GM12878 (cell line): Measurements from ENCODE around the gene APBA1. TPM values are rescaled to one million over a fixed set of nuclear protein-coding genes. Genes with fewer than 3 reads are reported as not detected.

Experiments used
- ATAC-seq: fragments of 200-7000 bp; cut with Tn5 transposase; 3 replicates; pipeline ENCODE4 v1.9.1; 2020; ENCODE audit warnings: mild to moderate bottlenecking, moderate library complexity
- BruUV-seq: library from RNA; stranded (reverse); fragments of 400-500 nt; replicated peaks from 2 replicates; lab custom pipeline; 2021; lab: Mats Ljungman, UMichigan
- CTCF ChIA-PET: fragments of 300-600 bp; sonication (Branson Sonifier 250); formaldehyde crosslinking; extraction: SDS; loops from one replicate; lab custom pipeline; 2021; ENCODE audit warnings: inconsistent platforms; lab: Yijun Ruan, JAX
- POLR2A ChIA-PET: fragments of 350-600 bp; formaldehyde crosslinking; extraction: SDS; loops from one replicate; lab custom pipeline; 2021; ENCODE audit warnings: inconsistent platforms; lab: Charles Lee
- RAD21 ChIA-PET: fragments of 300-600 bp; sonication (Branson Sonifier 250); formaldehyde crosslinking; loops from one replicate; lab custom pipeline; 2023; ENCODE audit warnings: antibody characterized with exemption; ENCODE audit not compliant: unreplicated experiment; lab: Charles Lee
- SMC1A ChIA-PET: fragments of 300-600 bp; sonication (Branson Sonifier 250); formaldehyde crosslinking; loops from one replicate; lab custom pipeline; 2023; ENCODE audit not compliant: unreplicated experiment, uncharacterized antibody; lab: Charles Lee
- DNase-seq: peaks from one replicate; pipeline ENCODE4 v3.0.0-alpha.2; 2011; ENCODE audit warnings: low read depth, low spot score
- FAIRE-seq: peaks from 3 replicates; lab custom pipeline; 2011; peaks lifted over from hg19 to GRCh38; lab: Jason Lieb, UNC
- H2AFZ ChIP-seq: 2 replicates; pipeline ENCODE4 v1.6.0; 2011; ENCODE audit warnings: low read depth, low read length, control low read depth; ENCODE audit not compliant: control insufficient read depth
- H3K27ac ChIP-seq: 2 replicates; pipeline ENCODE4 v1.5.1; 2011; ENCODE audit warnings: control low read depth; ENCODE audit not compliant: control insufficient read depth, insufficient read depth
- H3K27me3 ChIP-seq, 2 experiments: replicated peaks in 1 of 2; 2 replicates each; pipeline versions ENCODE4 v1.6.0 to v1.6.1; 2011; ENCODE audit warnings: low read length in 1 of 2; ENCODE audit not compliant: control insufficient read depth in 2 of 2, insufficient read depth in 2 of 2
- H3K36me3 ChIP-seq, 2 experiments: 2 replicates each; pipeline ENCODE4 v1.5.1; 2011; ENCODE audit warnings: low read length in 1 of 2; ENCODE audit not compliant: control insufficient read depth in 2 of 2, insufficient read depth in 2 of 2
- H3K4me1 ChIP-seq: 2 replicates; pipeline ENCODE4 v1.6.1; 2011; ENCODE audit warnings: mild to moderate bottlenecking, low read length, moderate library complexity, mixed read lengths; ENCODE audit not compliant: control insufficient read depth, insufficient read depth
- H3K4me2 ChIP-seq: 2 replicates; pipeline ENCODE4 v1.6.0; 2011; ENCODE audit warnings: control low read depth; ENCODE audit not compliant: control insufficient read depth, insufficient read depth
- H3K4me3 ChIP-seq: fragments of 200-600 bp; sonication (generic); 2 replicates; pipeline ENCODE4 v1.5.1; 2016
- H3K79me2 ChIP-seq: 2 replicates; pipeline ENCODE4 v1.6.0; 2011; ENCODE audit warnings: low read length; ENCODE audit not compliant: control insufficient read depth, insufficient read depth
- H3K9ac ChIP-seq: 2 replicates; pipeline ENCODE4 v1.8.0; 2011; ENCODE audit warnings: low read length, control low read depth, mixed read lengths; ENCODE audit not compliant: control insufficient read depth, insufficient read depth
- H3K9me3 ChIP-seq: replicated peaks from 3 replicates; pipeline ENCODE4 v1.5.1; 2011; ENCODE audit warnings: mild to moderate bottlenecking, low read length; ENCODE audit not compliant: control insufficient read depth, insufficient read depth
- H4K20me1 ChIP-seq: 2 replicates; pipeline ENCODE4 v1.6.0; 2011; ENCODE audit not compliant: control insufficient read depth, insufficient read depth
- ATF7 ChIP-seq: fragments of 450-650 bp; IDR thresholded peaks from 2 replicates; pipeline ENCODE4 v1.6.1; 2016; ENCODE audit warnings: low read depth, mild to moderate bottlenecking
- EED ChIP-seq: sonication (generic); IDR thresholded peaks from 2 replicates; pipeline ENCODE4 v1.6.1; 2016; ENCODE audit warnings: antibody characterized with exemption, low read depth
- FOS ChIP-seq: IDR thresholded peaks from 3 replicates; pipeline ENCODE4 v1.6.1; 2011; ENCODE audit warnings: borderline replicate concordance; ENCODE audit not compliant: insufficient read length; ENCODE audit errors: extremely low read depth
- IKZF2 ChIP-seq, 2 experiments: fragments of 450-650 bp; IDR thresholded peaks; 2 replicates each; pipeline ENCODE4 v1.6.1; 2017; ENCODE audit warnings: mild to moderate bottlenecking in 2 of 2, moderate library complexity in 2 of 2
- PML ChIP-seq: IDR thresholded peaks from 2 replicates; pipeline ENCODE4 v1.6.1; 2012; ENCODE audit warnings: low read length, inconsistent platforms
- POLR2AphosphoS2 ChIP-seq: IDR thresholded peaks from 2 replicates; pipeline ENCODE4 v1.6.1; 2011; ENCODE audit warnings: low read depth, mild to moderate bottlenecking, low read length, improper control_type of control experiment, moderate library complexity
- TAF1 ChIP-seq: IDR thresholded peaks from 2 replicates; pipeline ENCODE4 v1.6.1; 2011; ENCODE audit warnings: mild to moderate bottlenecking, low read depth, low read length, borderline replicate concordance
- TARDBP ChIP-seq: IDR thresholded peaks from 2 replicates; pipeline ENCODE4 v1.6.1; 2016; ENCODE audit warnings: borderline replicate concordance
- YBX1 ChIP-seq: fragments of 450-650 bp; IDR thresholded peaks from 2 replicates; pipeline ENCODE4 v1.6.1; 2016; ENCODE audit warnings: antibody characterized with exemption
- ZNF24 ChIP-seq: fragments of 450-650 bp; IDR thresholded peaks from 2 replicates; pipeline ENCODE4 v1.6.1; 2017; ENCODE audit warnings: antibody characterized with exemption, mild to moderate bottlenecking
- ZZZ3 ChIP-seq: IDR thresholded peaks from 2 replicates; pipeline ENCODE4 v1.6.1; 2011; ENCODE audit warnings: low read depth; ENCODE audit not compliant: control insufficient read depth, insufficient read length
- WGBS: methylation state at CpG from one replicate; pipeline ENCODE4 v1.1.6; 2016; ENCODE audit warnings: low lambda C conversion rate; ENCODE audit not compliant: insufficient replicate concordance, insufficient coverage; ENCODE audit errors: missing lambda C conversion rate; 5-methylcytosine and 5-hydroxymethylcytosine counted together
- in situ Hi-C: fragments of 300-500 bp; cut with MboI; formaldehyde crosslinking; loops from 9 replicates; pipeline ENCODE4 v1.14.3; 2018; ENCODE audit warnings: mixed read lengths
- intact Hi-C: fragments of 100-400 bp; cut with micrococcal nuclease; formaldehyde crosslinking; loops from one replicate; pipeline ENCODE4 v1.14.2; 2022; ENCODE audit not compliant: unreplicated experiment
- polyA plus RNA-seq, 11 experiments: library from polyadenylated mRNA; depleted of rRNA in 4 of 11; unstranded in 6 of 11; stranded (reverse) in 5 of 11; fragments of >200 nt; fragmentation: Nextera tagmentation in 4 of 11; fragmentation: Illumina TruSeq in 1 of 11; extraction: Ambion mirVana in 4 of 11; extraction: Trizol in 1 of 11; gene quantifications; 1 replicate in 1 of 11; 2 replicates in 10 of 11; pipeline versions ENCODE4 v1.2.1 to v1.2.3, GENCODE V29; 2011 to 2016; ENCODE audit warnings: inconsistent platforms in 2 of 11, missing spikeins in 2 of 11, low read depth in 1 of 11
- total RNA-seq, 4 experiments: library from RNA; depleted of rRNA in 3 of 4; stranded (reverse); fragments of >200 nt in 3 of 4; fragmentation: Illumina TruSeq in 1 of 4; extraction: Trizol in 1 of 4; gene quantifications; 2 replicates each; pipeline versions ENCODE4 v1.2.1 to v1.2.3, GENCODE V29; 2013 to 2021
- TF ChIP-seq, protein P1 (sequence below): fragments of 450-650 bp; IDR thresholded peaks from 2 replicates; pipeline ENCODE4 v1.6.1; 2017; ENCODE audit warnings: mild to moderate bottlenecking

Gene APBA1
- total and polyA plus RNA-seq, 10 of the 15 experiments (the other 5 are each of a cell fraction or from before 2014, with no cell fraction given): 0.01 to 1.3 (median 0.05) TPM; not detected in 7

DNA sequence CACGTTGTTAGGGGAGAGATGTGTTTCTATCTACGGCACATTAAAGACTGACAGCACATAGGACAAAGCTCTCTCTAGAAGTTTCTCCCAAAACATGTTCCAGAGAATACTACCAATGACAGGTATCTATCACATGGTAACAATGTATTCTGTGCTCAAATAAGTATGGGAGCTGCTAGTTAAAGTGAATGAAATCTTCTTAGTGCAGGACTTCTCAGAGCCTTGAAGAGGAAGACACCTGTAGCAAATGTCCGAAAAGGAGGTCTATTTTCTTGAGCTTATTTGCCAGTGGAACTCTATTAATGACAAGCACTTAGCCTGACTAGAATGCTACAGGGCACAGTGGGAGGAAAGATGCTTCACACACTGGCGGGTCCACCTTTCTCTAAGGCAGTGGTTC lies 209.8 kb downstream of the APBA1 start:
- intact Hi-C loops (no loop called here), in situ Hi-C loops (no loop called here)
- H3K79me2 ChIP-seq: no peaks in the 10 kb centered on the region
- FAIRE-seq: no peak
- H3K9ac ChIP-seq: no peak overlapping the region
- ChIA-PET RAD21 (no interaction called here), POLR2A (no interaction called here), SMC1A (no interaction called here), CTCF (no interaction called here)
- no peak overlapping the region for H3K4me3 ChIP-seq
- no peak for TF ChIP-seq ZNF24
- no peak for TF ChIP-seq POLR2AphosphoS2
- TF ChIP-seq PML: no peak
- no peak for TF ChIP-seq IKZF2 (IDR thresholded peaks at IDR 0.05)
- TF ChIP-seq FOS: no peak
- no peak for TF ChIP-seq TAF1
- no peak for TF ChIP-seq TARDBP
- no peak for TF ChIP-seq ZZZ3
- no peak for TF ChIP-seq YBX1
- TF ChIP-seq EED: no peak
- no peak for TF ChIP-seq ATF7
- TF ChIP-seq, protein P1, sequence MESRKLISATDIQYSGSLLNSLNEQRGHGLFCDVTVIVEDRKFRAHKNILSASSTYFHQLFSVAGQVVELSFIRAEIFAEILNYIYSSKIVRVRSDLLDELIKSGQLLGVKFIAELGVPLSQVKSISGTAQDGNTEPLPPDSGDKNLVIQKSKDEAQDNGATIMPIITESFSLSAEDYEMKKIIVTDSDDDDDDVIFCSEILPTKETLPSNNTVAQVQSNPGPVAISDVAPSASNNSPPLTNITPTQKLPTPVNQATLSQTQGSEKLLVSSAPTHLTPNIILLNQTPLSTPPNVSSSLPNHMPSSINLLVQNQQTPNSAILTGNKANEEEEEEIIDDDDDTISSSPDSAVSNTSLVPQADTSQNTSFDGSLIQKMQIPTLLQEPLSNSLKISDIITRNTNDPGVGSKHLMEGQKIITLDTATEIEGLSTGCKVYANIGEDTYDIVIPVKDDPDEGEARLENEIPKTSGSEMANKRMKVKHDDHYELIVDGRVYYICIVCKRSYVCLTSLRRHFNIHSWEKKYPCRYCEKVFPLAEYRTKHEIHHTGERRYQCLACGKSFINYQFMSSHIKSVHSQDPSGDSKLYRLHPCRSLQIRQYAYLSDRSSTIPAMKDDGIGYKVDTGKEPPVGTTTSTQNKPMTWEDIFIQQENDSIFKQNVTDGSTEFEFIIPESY: no peak
- no peak for ATAC-seq
- H3K36me3 ChIP-seq: no peaks in the 10 kb centered on the region
- DNase-seq: no peak
- no peak overlapping the region for H2AFZ ChIP-seq
- no peak overlapping the region for H3K4me2 ChIP-seq
- 22% methylated on average over 4 of the region's 4 CpGs for WGBS
- no peaks in the 10 kb centered on the region for H3K4me1 ChIP-seq
- H3K9me3 ChIP-seq: no peaks in the 10 kb centered on the region
- H4K20me1 ChIP-seq: no peaks in the 10 kb centered on the region
- peaks cover 1 to 3% of the 10 kb centered on the region in 2 experiments; a peak in 3 of 4 replicates for H3K27me3 ChIP-seq
- no peak overlapping the region for H3K27ac ChIP-seq
- no TSS peak for BruUV-seq
